GM06990 (cell line): ENCODE data around the gene NTNG1.
A peak's percentile ranks its signal among the peaks of the same experiment; 100 is the strongest.

Source experiments
- DNase-seq: peaks from one replicate; pipeline ENCODE4 v3.0.0-alpha.2; 2011; ENCODE audit not compliant: insufficient read length; ENCODE audit errors: extremely low read depth
- H3K27me3 ChIP-seq: replicated peaks from 2 replicates; pipeline ENCODE4 v1.6.0; 2011; ENCODE audit warnings: low read length; ENCODE audit not compliant: control insufficient read depth, insufficient read depth
- H3K36me3 ChIP-seq: 2 replicates; pipeline ENCODE4 v1.5.1; 2011; ENCODE audit warnings: low read length; ENCODE audit not compliant: control insufficient read depth, insufficient read depth
- H3K4me3 ChIP-seq: replicated peaks from 2 replicates; pipeline ENCODE4 v1.5.1; 2011; ENCODE audit warnings: low read depth, mild to moderate bottlenecking, control low read depth, low read length
- TF ChIP-seq, protein P1 (sequence below): IDR thresholded peaks from 2 replicates; pipeline ENCODE4 v1.5.1; 2011; ENCODE audit warnings: low read length, control low read depth, mild to moderate bottlenecking, inconsistent platforms; ENCODE audit not compliant: insufficient read depth, poor library complexity, severe bottlenecking

NTNG1 gene

GRCh38 chr1:107460035-107460434 lies 319.2 kb downstream of the NTNG1 start:
- no peaks in the 10 kb centered on the region for H3K36me3 ChIP-seq
- peak; percentile 9 for DNase-seq
- H3K4me3 ChIP-seq, result no peak overlapping the region
- no peaks in the 10 kb centered on the region for H3K27me3 ChIP-seq
- TF ChIP-seq, protein P1, sequence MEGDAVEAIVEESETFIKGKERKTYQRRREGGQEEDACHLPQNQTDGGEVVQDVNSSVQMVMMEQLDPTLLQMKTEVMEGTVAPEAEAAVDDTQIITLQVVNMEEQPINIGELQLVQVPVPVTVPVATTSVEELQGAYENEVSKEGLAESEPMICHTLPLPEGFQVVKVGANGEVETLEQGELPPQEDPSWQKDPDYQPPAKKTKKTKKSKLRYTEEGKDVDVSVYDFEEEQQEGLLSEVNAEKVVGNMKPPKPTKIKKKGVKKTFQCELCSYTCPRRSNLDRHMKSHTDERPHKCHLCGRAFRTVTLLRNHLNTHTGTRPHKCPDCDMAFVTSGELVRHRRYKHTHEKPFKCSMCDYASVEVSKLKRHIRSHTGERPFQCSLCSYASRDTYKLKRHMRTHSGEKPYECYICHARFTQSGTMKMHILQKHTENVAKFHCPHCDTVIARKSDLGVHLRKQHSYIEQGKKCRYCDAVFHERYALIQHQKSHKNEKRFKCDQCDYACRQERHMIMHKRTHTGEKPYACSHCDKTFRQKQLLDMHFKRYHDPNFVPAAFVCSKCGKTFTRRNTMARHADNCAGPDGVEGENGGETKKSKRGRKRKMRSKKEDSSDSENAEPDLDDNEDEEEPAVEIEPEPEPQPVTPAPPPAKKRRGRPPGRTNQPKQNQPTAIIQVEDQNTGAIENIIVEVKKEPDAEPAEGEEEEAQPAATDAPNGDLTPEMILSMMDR, result no peak

DNA sequence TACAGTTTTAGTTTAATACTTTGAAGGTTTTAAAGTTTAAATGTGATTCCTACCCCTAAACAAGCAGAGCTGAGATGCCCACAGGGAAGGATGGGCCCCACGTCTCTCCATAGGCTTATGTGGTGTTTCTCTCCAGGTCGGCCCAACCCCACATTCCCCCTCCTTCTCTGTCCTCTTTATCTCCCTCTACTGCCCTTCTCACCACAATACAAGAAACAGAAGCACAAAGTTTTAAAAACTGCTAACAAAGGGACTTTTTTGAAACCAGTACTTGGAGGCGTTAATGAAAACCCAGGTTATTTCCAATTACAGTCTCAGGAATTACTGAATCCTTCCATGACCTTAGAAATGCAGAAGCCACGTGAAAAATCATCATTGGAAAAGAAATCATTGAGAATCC lies 324.0 kb downstream of the NTNG1 start:
- H3K36me3 ChIP-seq, result no peaks in the 10 kb centered on the region
- no peak overlapping the region for H3K4me3 ChIP-seq
- no peaks in the 10 kb centered on the region for H3K27me3 ChIP-seq
- TF ChIP-seq, protein P1, result peak; percentile 35
- no peak for DNase-seq

DNA sequence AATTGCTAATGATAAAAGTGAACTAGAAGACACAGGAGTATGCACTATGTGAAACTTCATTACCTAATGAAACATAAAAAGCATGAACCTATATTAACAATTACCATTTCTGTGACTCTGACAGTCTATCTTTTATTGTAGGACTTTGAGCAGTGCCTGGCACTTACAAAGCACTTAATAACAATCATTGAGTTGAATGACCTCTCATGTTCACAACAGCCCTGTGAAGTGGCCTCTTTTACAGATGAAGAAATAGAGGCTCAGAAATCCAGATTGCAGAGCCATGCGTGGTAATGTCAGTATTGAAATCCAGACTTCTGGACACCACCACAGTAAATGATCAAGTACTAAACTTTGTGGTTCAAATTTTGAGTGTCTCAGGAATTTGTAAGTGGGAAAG lies 326.4 kb downstream of the NTNG1 start:
- TF ChIP-seq, protein P1, result no peak
- H3K4me3 ChIP-seq, result no peak overlapping the region
- no peaks in the 10 kb centered on the region for H3K27me3 ChIP-seq
- DNase-seq, result no peak
- no peaks in the 10 kb centered on the region for H3K36me3 ChIP-seq

DNA sequence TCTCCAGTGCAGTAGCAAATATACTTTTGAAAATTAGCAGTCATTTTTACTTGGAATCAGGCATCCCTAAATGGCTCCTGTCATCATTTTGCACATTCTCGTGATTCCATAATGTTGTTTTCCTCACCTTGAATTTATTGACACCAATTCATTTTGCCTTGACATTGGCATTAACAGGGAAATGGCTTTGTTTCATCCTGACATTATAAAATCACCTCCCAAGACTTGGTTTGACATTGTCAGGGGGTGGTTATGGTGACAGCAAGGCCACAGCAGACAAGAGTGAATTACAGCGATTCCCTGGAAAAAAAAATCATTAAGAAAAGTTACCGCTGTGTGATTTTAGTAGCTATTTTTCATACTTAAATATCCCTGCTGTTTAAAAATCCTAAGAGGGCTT lies 327.0 kb downstream of the NTNG1 start:
- DNase-seq, result no peak
- Histone ChIP-seq H3K36me3 (no peaks in the 10 kb centered on the region), H3K4me3 (no peak overlapping the region), H3K27me3 (no peaks in the 10 kb centered on the region)
- TF ChIP-seq, protein P1, result no peak

GRCh38 chr1:107473065-107473464 lies 332.2 kb downstream of the NTNG1 start:
- no peak overlapping the region for H3K4me3 ChIP-seq
- TF ChIP-seq, protein P1, result no peak
- DNase-seq, result no peak
- no peaks in the 10 kb centered on the region for H3K36me3 ChIP-seq
- no peaks in the 10 kb centered on the region for H3K27me3 ChIP-seq
